ENCODE data around the gene CNOT4.

The CNOT4 gene

DNA sequence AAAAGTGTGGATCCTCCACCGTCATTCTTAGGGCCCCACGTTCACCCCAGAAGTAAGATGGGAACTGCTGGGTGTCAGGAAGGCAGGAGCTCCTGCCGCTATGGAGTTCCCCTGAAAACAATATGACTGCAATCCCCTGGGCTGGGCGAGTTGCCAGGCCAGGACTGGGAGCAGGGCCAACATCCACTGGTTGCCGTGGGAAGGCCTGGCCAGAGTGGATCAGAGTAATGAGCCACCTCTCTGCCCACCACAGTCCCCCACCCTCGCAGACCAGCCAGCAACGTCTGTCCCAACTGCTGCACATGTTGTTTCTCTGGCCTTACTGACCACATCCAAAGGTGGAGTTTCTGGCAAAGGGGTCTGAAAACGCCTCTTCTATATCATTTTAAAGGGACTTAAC, 189.6 kb downstream of the CNOT4 start:
- no peak for DNase-seq

DNA sequence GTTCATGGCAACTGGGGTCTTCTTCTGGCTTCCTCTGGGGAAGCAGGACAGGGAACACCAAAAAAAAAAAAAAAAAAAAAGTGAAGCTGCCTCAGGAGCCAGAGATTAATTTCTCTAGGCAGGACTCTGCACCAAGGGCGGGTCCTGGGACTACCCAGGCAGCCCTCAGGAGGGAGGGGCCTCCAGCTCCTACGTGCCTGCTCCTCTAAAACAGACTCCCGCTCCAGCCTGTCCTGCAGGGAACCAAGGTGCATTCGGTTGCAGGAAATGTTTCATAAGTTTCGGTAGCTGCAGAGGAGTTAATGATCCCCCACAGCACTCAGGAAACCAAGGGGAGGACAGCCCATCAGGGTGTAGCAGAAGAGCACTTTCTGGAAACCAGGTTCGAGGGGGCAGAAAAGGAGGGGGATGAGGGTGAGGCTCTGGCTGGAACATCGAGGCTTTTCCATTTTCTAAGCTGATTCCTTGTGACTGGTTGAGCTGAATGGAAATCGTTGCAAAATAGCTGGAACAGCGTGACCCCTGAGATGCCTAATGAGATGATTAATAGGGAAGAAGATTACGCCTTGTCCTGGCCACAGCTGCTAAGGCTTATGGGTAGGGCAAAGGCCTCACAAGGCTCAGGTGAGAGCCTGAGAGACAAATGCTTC, 192.1 kb downstream of the CNOT4 start:
- no peak for DNase-seq

DNA sequence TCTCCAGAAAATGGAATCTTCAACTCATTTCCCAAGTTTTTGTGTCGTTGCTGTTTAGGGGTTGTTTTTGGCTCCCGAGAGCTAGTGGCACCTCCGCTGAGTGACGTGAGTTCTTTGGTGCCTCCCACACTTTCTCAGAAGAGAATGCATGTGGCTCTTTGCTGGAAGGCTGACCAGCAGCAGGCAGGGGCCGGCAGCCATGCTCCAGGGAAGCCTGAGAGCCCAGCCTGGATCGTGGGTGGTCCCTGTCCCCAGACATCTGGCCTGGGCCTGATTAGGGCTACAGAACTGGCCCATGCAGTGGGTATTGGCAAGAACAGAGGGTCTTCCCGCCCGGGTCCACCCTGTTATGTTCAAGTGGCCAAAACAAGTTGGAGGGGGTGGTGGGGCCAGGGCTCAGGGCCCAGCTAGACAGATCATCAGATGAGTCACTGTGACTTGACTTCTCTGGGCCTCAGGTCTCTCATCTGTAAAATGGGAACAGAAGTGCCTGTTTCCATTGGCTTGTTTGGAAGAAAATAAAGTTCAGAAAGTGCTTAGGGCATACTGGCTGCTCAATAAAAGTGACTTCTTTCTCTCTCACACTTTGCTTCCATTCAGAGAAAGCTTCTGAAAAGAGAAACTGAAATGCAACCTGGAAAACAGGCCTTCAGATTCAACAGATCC, 193.1 kb downstream of the CNOT4 start:
- DNase-seq = no peak

GRCh38 chr7:135313971-135314370, 195.9 kb downstream of the CNOT4 start:
- no peak for DNase-seq

All from stimulated activated CD4-positive, alpha-beta T cell treated with anti-CD3 and anti-CD28 coated beads, Interleukin-4, amount 100 ng/mL, for 4 hours (primary cell).